K562 (cell line): ENCODE measurements around the gene CGB8.

ENCODE experiments used
- CTCF ChIP-seq, 3 experiments: IDR thresholded peaks in 2 of 3; conservative IDR thresholded peaks in 1 of 3; 2 replicates each; pipeline ENCODE4 v1.5.1; 2011 to 2012; ENCODE audit warnings: low read length in 3 of 3, mild to moderate bottlenecking in 3 of 3, control low read depth in 2 of 3, improper control_type of control experiment in 1 of 3, inconsistent platforms in 1 of 3, low read depth in 1 of 3, mixed read lengths in 1 of 3, moderate library complexity in 1 of 3; ENCODE audit not compliant: insufficient read depth in 2 of 3
- POLR2AphosphoS5 ChIP-seq: IDR thresholded peaks from 2 replicates; pipeline ENCODE4 v1.6.1; 2011; ENCODE audit warnings: mild to moderate bottlenecking, low read depth, low read length, moderate library complexity; ENCODE audit not compliant: control insufficient read depth, insufficient read depth
- PRDM10 ChIP-seq: fragments of 450-650 bp; IDR thresholded peaks from 2 replicates; pipeline ENCODE4 v1.6.1; 2018; ENCODE audit not compliant: partially characterized antibody
- REST ChIP-seq, 2 experiments: fragments of 450-650 bp; formaldehyde crosslinking in 1 of 2; IDR thresholded peaks; 2 replicates each; pipeline versions ENCODE4 v1.4.0 to v1.6.1; 2014 to 2020; ENCODE audit warnings: mild to moderate bottlenecking in 2 of 2, borderline replicate concordance in 1 of 2, low read depth in 1 of 2
- SETDB1 ChIP-seq: IDR thresholded peaks from one replicate; pipeline ENCODE4 v1.6.1; 2012; ENCODE audit warnings: low read length, control low read depth, inconsistent platforms

GRCh38 chr19:48999481-49000325 lies 49.2 kb downstream of the CGB8 start:
- peak; percentile 72 to 84 (median 73) for TF ChIP-seq CTCF (IDR thresholded peaks at IDR 0.05 in 2 of 3, conservative IDR thresholded peaks at IDR 0.05 in 1 of 3; ENCODE audit: insufficient read depth in 2 of 3, low read depth in 1 of 3, low read length in 3 of 3)
- TF ChIP-seq POLR2AphosphoS5: no peak
- TF ChIP-seq REST (IDR thresholded peaks at IDR 0.05; ENCODE audit: borderline replicate concordance): peak; percentile 56; the same call in 1 of the 2 replicates
- no peak for TF ChIP-seq REST (CRISPR knock-in tag; IDR thresholded peaks at IDR 0.05; ENCODE audit: low read depth)
- no peak for TF ChIP-seq PRDM10
- no peak for TF ChIP-seq SETDB1
